Measurements from ENCODE around the gene HSPD1. TPM values are rescaled to one million over a fixed set of nuclear protein-coding genes. Genes with fewer than 3 reads are reported as not detected.
A peak's percentile ranks its signal among the peaks of the same experiment; 100 is the strongest.

Gene HSPD1
- 100 to 1,000 TPM; 502 to 695 (median 576) TPM for polyA plus RNA-seq (ENCODE audit: insufficient read length in 4 of 4)

DNA sequence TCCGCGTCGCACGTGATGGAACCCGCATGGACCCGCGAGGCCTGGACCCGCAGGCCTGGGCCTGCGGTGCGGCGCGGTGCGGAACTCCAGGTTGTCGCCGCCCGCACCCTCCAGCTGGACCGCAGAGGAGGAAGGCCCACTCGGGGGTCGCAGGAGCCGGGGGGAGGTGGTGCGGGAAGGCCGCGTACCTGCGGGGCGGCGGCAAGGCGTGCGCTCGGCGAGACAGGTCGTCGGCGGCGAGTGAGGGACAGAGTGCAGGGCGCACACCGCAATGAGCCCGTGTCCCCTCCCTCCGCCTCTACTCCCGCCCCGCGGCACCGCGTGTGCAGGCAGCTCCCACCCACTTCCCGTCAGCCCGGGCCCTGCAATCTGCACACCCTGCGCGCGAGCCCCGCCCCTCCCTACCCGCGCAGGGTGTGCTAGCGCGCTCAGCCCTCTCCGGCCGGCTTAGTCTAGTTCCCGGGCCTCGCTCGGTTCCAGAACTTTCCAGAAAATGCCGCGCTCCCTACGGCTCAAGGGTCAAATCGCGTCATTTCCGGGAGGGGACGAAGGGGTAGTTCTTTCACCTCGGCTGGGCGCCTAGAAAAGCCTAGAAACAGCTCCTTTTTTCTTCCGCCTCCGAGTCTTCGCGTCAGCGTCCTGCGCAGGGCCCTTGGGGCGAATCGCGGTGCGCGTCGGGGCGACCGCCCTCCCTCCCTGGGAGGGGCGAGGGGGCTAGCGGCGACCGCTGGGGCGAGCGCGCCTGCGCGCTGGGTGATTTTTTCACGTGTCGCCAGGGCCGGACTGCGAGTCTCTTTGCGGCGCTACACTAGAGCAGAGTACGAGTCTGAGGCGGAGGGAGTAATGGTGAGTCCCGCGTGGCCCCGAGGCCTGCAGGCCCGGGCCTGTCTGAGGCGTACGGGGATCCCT, at the start of gene HSPD1, which contains the start of gene HSPE1:
HSPD1 (minus strand) TSS at position 247 of the 909 bp plus-strand sequence. CDS start 992 bp downstream, outside the sequence.
HSPE1 (plus strand) TSS at position 786 of the 909 bp plus-strand sequence; CDS start at position 844, 58 bp downstream.
- peak; percentile 99 to 100 (median 100) for DNase-seq (ENCODE audit: low read depth in 4 of 4, low spot score in 2 of 4)

DNA sequence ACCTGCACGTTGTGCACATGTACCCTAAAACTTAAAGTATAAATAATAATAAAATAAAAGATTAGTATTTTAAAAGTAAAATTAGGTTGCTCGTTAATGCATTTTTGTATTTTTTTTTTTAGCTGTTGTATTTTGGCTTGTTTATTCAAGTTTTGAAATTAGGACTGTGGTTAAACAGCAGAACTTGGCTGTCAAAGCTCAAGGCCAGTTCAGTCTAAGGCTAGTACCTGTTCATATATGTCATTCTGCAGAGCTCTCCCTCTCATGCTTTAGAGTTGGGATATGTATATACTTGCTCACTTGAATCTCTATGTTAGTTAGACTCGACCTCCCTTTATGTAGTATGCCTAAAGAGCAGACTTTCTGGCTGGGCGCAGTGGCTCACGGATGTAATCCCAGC, 48.9 kb upstream of the HSPD1 start:
- no peak for DNase-seq (ENCODE audit: low read depth in 4 of 4, low spot score in 2 of 4)

DNA sequence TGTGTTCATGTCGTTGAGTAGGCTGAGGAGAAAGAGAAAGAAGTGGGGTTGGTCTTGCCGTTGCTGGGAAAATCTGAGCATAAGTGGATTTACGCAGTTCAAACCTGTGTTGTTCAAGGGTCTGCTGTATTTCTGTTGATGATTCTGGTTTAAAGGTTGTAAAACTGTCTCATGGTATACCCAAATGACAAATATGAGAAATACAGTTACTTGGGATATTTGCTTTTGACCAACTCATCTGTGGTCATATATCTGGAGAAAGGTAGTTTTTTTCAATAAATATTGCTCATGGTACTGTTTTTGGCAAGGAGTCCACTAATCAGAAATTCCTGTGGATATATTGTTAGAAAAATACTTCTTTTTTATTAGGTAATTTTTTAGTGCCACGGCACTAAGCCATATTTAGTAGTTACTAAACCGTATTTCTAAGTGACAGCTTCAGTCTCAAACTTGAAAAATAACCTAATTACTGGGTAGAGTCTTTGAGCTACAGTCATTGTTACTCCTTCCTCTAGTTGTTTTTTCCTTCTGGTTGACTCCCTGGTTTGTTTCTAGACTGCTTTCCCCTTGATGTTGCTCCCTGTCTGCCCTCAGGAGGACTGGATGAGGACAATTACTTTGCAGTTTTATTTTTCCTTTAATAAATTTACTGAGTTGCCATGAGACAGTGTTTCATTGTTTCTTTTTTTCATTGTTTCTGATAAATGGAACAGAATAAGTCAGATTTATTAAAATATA, 47.7 kb upstream of the HSPD1 start:
- no peak for DNase-seq (ENCODE audit: low read depth in 4 of 4, low spot score in 2 of 4)

DNA sequence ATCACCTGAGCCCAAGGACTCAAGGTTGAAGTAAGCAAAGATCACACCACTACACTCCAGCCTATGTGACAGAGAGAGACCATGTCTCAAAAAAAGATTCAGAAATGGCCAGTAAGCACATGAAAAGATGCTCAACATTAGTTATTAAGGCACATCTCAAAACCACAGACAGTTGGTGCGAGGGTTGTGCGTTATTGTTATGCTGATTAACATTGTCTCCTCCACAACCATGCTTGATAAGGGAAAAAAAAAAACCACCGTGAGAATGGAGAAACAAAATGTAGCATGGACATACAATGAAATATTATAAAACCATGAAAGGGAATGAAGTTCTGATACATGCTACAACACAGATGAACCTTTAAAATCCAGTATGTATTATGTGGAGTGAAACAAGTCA, 43.6 kb upstream of the HSPD1 start:
- DNase-seq (ENCODE audit: low read depth in 4 of 4, low spot score in 2 of 4) = no peak

DNA sequence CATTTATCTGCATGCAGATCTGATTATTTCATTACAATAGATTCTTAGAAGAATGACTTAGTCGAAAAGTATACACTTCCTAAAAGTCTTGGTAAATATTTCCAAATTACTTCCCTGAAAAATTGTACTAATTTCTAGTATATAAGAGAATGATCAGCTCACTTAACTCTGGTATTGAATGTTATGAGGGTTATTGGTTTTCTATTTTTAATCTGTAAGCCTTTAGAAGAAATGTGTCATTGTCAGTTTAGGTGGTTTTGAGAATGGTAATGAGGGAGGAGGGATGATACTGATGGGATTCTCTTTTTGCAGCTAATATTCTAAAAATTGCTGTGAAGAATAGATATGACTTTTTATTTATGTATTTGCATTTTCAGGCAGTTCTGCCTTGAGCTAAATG, 40.1 kb upstream of the HSPD1 start:
- DNase-seq (ENCODE audit: low read depth in 4 of 4, low spot score in 2 of 4) = no peak

DNA sequence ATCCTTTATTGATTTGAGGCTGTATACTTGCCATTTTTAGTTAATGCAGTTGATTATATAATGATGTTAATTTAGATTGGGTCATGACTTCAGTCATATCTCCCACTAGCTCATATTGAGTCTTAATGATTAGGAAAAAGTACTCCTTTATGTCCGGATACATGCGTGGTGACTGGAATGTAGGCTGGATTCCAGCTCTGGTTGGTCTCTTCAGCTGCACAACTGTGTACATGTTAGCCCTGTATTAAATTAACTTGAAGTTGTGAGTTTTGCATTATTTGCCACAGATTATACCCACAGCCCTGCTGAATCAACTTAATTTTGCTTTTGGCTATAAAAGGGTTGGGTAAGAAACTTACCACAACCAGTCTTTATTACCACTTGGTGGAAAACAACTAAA, 38.8 kb upstream of the HSPD1 start:
- no peak for DNase-seq (ENCODE audit: low read depth in 4 of 4, low spot score in 2 of 4)

DNA sequence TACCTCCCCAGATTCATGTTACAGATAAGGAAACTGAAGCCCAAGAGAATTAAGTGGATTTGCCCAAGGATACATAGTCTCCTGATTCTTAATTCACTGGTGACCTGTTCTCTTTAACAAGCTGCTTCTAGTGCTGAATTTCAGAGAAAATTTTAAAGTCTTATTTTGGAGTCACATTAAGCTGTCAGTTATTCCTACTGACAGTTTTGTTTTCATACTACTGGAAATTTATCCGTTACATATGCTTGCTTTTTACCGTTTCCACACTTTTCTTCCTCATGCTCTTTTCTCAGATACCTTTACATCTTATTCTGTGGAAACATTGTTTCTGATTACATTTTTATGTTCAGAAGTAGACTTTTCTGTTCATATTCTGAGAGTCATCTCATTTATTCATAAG, 17.5 kb upstream of the HSPD1 start:
- no peak for DNase-seq (ENCODE audit: low read depth in 4 of 4, low spot score in 2 of 4)

DNA sequence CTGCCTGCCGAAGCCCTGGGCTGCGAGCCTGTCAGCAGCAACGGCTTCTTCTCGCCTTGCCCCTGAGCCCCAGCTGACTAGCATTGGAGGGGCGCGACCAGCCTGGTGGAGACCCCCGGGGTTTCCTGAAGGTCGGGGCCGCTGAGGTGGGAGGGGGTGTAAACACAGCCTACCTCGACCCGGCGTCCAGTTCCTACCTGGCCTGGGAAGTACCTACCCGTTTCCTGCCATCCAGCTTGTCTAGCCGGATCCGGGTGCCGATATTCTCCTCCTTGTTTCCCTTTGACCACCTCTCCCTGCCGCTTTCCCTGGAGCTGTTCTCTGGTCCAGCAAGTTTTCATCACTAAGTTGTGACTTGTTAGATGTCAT, 16.7 kb upstream of the HSPD1 start:
- peak in 1 of 4 donors; percentile 34 for DNase-seq (ENCODE audit: low read depth in 4 of 4, low spot score in 2 of 4)

DNA sequence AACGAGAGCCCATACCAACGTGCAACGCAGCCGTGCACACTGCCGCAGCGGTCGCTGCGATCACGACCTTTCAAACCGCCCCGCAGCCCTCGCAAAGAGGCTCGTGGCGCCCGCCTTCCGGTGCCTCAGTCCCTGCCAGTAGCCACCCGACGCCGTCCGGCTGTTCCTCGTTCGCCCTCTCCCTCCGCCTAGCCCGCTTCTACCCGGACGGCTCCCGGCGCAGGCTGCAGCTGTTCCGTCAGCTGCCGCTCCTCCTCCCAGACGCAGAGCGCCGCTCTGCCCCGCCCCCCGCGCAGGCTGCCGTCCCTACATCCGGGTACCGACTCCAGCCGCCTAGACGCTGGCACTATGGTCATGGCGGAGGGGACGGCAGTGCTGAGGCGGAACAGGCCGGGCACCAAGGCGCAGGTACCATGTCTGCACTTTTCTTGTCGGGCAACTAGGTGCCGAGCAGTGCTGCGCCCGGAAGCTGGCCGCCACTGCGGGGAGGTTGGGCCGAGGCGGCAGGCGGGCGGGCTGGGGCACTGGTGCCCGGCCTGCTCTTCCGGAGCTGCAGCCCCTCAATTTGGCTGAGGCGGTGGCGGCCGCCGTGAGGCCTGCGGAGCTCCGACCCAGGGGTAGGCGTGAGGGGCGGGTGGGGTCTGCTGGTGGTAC, 16.2 kb upstream of the HSPD1 start, which contains the start of gene MOB4:
MOB4 (plus strand) TSS at position 328 of the 654 bp plus-strand sequence; CDS start at position 349, 21 bp downstream.
- DNase-seq (ENCODE audit: low read depth in 4 of 4, low spot score in 2 of 4) = peak; percentile 76 to 93 (median 88)

DNA sequence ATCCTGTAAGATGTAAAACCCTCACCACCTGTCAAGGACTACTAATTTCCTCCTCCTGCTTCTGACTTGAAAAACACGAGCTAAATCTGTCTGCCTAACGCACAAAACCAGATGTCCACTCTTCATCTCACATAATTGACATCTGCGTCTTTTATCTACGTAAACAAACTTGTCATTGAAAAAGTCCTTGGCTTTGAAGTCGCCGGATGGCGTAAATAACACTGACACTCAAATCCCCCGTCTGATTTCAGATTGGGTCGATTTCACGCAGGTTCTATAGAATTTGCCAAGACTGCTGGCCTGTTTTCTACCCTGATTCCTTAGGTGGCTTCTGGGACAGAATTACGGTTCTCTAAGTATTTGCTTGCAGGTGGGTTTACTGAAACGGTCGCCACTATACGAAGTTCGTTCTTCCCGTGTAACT, 15.7 kb upstream of the HSPD1 start:
- peak in 2 of 4 donors; percentile 37 to 64 for DNase-seq (ENCODE audit: low read depth in 4 of 4, low spot score in 2 of 4)

DNA sequence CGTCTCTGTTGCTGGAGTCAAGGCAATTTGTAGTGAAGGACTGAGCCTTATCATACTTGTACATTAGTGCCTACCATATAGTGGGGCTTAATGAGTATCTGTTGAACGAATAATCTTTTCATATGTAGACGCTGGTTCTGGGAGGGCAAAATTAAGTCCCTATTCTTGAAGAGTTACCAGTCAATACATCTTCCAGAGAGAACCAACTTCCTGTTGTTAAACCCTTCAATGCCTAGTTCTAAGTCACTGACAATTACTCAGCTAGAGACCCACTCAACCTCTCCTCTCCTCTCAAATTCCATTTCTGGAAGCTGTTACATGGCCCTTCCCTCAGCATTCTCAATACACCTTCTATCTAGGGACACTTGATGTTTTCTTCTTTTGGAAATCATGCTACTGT, 15.1 kb upstream of the HSPD1 start:
- no peak for DNase-seq (ENCODE audit: low read depth in 4 of 4, low spot score in 2 of 4)

DNA sequence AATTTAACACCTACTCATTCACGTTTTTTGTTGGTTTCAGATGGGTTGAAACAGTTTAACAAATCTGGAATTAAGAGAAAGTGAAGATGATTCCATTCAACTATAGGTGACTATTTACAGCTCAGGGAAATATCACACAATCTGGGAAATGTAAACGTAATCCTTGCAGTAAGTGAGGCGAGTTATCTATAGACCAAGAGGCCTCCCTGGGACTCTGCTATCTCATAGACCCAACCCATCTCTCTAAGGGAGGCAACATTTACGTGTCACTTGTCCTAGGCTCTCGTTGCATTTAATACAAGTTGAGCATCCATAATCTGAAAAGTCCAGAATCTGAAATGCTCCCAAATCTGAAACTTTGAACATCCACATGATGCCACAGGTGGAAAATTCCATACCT, 14.3 kb upstream of the HSPD1 start:
- DNase-seq (ENCODE audit: low read depth in 4 of 4, low spot score in 2 of 4) = no peak

DNA sequence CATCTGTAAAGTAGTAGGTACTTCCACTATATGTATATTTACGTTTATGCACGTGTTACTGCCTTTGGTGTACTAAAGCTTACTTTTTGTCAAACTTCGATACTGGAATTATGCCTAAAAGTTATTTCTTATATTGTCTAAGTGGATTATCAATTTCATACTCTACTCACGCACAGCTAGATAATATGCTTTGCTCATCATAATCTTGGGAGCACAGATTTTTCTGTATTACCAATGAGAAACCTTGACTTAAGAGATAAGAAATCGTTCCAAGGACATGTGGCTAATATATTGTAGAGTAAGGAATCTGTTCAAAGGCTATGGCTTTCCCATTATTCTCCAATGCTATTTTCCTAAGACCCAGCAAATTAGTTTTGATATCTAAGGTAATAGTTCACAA, 7.0 kb upstream of the HSPD1 start:
- DNase-seq (ENCODE audit: low read depth in 4 of 4, low spot score in 2 of 4) = no peak

DNA sequence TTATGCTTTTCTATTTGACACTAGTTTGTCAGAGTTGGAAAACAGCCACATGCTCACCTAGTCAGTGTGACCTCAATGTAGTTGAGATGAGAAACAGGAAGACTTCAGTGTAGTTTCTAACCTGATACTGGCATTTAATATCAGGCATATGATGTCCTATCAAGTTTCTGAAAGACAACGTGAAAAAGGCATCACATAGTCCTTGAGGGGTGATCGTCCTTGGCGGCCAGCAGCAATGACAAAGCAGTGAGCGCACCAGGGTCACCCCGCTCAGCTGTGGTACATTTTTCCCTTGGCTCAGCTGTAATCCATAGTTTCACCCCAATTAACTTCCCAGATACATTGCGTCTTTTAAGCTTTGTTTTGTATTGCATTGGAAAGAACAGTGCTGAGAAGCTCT, 4.9 kb upstream of the HSPD1 start:
- no peak for DNase-seq (ENCODE audit: low read depth in 4 of 4, low spot score in 2 of 4)

DNA sequence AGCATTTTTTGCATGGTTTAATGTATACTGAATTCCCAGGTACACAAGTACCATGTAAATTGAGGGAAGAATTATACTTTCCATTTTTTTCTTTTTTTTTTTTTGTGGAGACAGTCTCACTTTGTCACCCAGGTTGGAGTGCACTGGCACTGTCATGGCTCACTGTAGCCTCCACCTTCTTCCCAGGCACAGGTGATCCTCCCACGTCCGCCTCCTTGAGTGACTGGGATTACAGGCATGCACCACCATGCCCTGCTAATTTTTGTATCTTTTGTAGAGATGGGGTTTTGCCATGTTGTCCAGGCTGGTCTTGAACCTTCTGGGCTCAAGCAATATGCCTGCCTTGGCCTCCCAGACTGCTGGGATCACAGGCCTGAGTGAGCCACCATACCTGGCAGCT, 4.4 kb upstream of the HSPD1 start:
- DNase-seq (ENCODE audit: low read depth in 4 of 4, low spot score in 2 of 4) = no peak

DNA sequence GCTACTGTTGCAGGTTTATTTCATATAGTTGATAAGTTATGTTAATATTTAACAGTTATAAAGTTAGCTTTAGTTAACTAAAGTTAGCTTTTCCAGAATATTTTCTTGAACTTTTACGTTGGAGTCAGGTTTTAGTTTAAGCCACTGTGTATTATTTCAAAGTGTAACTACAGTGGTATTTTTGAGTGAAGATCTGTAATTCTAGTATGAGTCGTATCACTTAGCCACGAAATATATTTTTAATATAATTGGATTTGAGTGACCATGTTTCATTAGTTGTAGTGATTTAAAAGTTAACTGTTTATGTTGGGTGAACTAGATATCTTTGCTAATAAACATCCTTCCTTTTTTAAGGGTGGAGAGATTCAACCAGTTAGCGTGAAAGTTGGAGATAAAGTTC, 3.0 kb upstream of the HSPD1 start:
- no peak for DNase-seq (ENCODE audit: low read depth in 4 of 4, low spot score in 2 of 4)

DNA sequence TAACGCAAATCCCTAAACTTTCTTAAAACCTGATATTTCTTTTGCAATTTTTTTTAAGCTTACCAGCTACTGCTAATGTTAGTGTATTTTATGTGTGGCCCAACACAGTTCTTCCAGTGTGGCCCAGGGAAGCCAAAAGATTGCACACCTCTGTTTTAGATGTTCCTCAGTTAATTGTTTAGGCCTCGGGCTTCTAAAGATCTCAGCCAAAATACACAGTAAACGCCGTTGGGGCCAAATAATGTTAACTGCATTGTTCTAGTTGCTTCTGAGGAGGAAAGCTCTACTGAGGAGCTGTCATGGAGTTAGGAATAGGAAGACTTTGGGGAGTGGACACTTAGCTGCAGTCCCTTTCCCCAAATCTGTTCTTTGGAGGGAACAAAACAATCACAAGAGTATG, 2.6 kb upstream of the HSPD1 start:
- DNase-seq (ENCODE audit: low read depth in 4 of 4, low spot score in 2 of 4) = no peak

DNA sequence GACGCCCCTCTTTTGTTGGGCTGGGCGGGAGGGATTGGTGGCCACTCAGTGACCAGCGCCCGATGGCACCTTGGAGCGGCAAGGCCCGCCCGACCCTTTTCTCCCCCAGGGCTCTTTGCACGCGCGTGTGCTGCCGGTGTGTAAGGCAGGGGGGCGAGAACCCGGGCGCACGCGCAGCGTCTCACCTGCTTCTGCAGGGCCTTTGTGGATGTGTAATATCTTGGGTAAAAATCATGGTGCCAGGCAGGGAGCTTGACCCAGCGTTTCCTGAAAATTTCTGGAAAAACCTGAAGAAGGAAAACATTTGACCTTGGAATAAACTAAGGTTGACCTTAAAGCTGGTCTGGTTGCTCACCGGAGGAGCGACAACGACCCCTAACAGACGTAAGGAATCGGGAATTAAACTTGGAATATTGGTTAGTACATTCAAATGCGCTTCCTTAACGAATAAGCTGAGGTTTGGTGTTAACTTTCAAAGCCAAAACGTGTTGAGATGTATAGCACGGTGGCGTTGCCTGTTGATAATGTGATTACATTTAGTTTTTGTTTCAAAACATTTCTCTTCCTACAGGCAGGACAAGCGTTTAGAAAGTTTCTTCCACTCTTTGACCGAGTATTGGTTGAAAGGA, 977 bp upstream of the HSPD1 start:
- DNase-seq (ENCODE audit: low read depth in 4 of 4, low spot score in 2 of 4) = peak in 1 of 4 donors; percentile 27

DNA sequence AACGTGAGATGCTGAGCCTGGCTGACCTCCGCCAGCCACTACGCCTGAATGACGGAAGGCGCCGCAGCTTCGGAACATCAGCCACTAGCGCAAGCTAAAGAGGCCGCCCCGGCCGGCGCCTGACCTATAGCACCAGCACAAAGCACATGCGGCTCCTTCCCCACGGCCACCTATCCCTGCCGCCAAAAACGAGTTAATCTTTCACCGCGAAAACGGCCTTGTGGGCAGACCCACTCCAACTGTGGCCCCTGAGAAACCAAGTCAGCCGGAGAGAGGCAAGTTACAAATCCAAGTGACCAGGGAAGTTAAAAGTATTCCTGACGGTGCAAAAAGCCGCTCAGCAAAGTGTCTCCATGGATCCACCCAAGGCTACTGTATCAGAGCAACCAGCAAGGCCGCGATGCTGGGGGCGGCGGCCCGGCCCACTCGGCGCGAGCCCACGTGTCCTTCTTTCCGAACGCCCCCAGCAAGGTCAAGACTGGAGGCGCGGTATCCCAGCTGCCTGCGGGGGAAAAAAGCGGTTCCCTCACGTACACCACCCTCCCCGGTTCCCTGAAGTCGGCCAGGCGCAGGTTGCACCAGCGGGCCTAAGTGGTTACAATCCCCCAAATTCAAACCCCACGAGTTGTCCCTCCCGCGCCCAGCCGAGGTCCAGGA, 575 bp downstream of the HSPD1 start:
- peak; percentile 50 to 61 (median 54) for DNase-seq (ENCODE audit: low read depth in 4 of 4, low spot score in 2 of 4)
